Measurements from ENCODE around the gene GABRR3. TPM values are rescaled to one million over a fixed set of nuclear protein-coding genes. Genes with fewer than 3 reads are reported as not detected.

Gene GABRR3
- polyA plus RNA-seq, 1 donor (not counting 4 experiments of a cell fraction or from before 2014, with no cell fraction given), result not detected

DNA sequence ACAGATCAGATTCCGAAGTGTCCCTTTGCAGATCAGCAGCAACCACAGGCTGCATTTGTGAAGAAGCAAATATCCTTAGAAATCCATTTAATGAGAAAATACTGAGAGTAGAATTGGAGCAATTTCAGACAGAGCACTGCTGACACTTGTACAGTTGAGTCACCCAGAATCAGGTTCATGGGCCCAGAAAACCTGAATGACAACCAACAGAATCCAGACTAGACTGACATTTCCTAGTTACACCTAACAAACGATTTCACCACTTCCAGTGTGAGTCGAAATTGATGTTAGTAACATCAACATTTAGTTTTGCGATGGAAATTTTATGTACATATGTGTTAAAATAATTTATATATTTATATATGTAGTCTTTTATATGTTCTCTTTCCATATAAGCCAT, 16.8 kb downstream of the GABRR3 start:
- Histone ChIP-seq H2AFZ (ENCODE audit: control insufficient read depth, low read length) (no peak overlapping the region), H3K36me3 (ENCODE audit: control insufficient read depth in 2 of 2, extremely low read depth in 1 of 2, insufficient read depth in 2 of 2, low read length in 2 of 2) (no peaks in the 10 kb centered on the region), H3K9me1 (ENCODE audit: control insufficient read depth, extremely low read depth, insufficient read depth, low read length) (no peaks in the 10 kb centered on the region), H3K27ac (ENCODE audit: control insufficient read depth, insufficient read depth, low read length) (no peak overlapping the region), H3K9ac (ENCODE audit: control insufficient read depth, extremely low read depth, insufficient read depth, low read length) (no peak overlapping the region), H4K20me1 (ENCODE audit: control insufficient read depth, extremely low read depth, insufficient read depth, low read length) (no peaks in the 10 kb centered on the region), H3K4me1 (ENCODE audit: control insufficient read depth, extremely low read depth, insufficient read depth, low read length) (peaks cover 9% of the 10 kb centered on the region), H3K27me3 (ENCODE audit: control insufficient read depth, extremely low read depth, insufficient read depth, low read length) (no peaks in the 10 kb centered on the region), H3K79me2 (ENCODE audit: control insufficient read depth, insufficient read depth, low read length) (no peaks in the 10 kb centered on the region), H3K4me2 (ENCODE audit: control insufficient read depth, extremely low read depth, insufficient read depth, low read depth, low read length) (no peak overlapping the region), H3K4me3 (ENCODE audit: control insufficient read depth in 2 of 3, extremely low read depth in 1 of 3, insufficient read depth in 2 of 3, low read depth in 1 of 3, low read length in 3 of 3) (no peak overlapping the region), H3K9me3 (ENCODE audit: control insufficient read depth, low read depth, low read length) (no peaks in the 10 kb centered on the region)
- dilution Hi-C loops (cut with MboI; ENCODE audit: extremely low pct_ligation_motif_present, low sequenced_read_pairs), result no loop called here
- no peak for FAIRE-seq
- TF ChIP-seq, protein P1, sequence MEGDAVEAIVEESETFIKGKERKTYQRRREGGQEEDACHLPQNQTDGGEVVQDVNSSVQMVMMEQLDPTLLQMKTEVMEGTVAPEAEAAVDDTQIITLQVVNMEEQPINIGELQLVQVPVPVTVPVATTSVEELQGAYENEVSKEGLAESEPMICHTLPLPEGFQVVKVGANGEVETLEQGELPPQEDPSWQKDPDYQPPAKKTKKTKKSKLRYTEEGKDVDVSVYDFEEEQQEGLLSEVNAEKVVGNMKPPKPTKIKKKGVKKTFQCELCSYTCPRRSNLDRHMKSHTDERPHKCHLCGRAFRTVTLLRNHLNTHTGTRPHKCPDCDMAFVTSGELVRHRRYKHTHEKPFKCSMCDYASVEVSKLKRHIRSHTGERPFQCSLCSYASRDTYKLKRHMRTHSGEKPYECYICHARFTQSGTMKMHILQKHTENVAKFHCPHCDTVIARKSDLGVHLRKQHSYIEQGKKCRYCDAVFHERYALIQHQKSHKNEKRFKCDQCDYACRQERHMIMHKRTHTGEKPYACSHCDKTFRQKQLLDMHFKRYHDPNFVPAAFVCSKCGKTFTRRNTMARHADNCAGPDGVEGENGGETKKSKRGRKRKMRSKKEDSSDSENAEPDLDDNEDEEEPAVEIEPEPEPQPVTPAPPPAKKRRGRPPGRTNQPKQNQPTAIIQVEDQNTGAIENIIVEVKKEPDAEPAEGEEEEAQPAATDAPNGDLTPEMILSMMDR (optimal IDR thresholded peaks at IDR 0.05 in 1 of 3, IDR thresholded peaks at IDR 0.05 in 1 of 3, conservative IDR thresholded peaks at IDR 0.05 in 1 of 3; ENCODE audit: extremely low read depth in 1 of 3, insufficient read depth in 2 of 3, low read length in 3 of 3), result no peak
- TF ChIP-seq EZH2 (IDR thresholded peaks at IDR 0.05; ENCODE audit: low read length), result no peak
- DNase-seq (ENCODE audit: low read depth, low spot score), result no peak

DNA sequence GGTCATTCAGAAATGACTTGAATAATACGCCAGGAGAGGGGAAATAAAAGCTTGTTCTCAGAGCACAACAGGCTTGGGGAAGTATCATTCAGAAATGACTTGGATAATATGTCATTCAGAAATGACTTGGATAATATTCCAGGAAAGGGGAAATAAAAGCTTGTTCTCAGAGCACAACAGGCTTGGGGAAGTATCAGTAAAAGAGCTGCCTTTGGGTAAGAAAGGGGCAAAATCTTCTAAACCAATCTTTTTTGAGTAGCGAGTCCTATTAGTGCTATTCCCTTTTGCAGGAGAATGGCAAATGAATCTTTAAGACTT, 20.9 kb downstream of the GABRR3 start:
- Histone ChIP-seq H2AFZ (ENCODE audit: control insufficient read depth, low read length) (peak overlapping the region; percentile 90), H3K9ac (ENCODE audit: control insufficient read depth, extremely low read depth, insufficient read depth, low read length) (no peak overlapping the region), H3K4me1 (ENCODE audit: control insufficient read depth, extremely low read depth, insufficient read depth, low read length) (peaks cover 9% of the 10 kb centered on the region), H3K27me3 (ENCODE audit: control insufficient read depth, extremely low read depth, insufficient read depth, low read length) (no peaks in the 10 kb centered on the region), H3K4me2 (ENCODE audit: control insufficient read depth, extremely low read depth, insufficient read depth, low read depth, low read length) (peak overlapping the region; percentile 61), H3K4me3 (ENCODE audit: control insufficient read depth in 2 of 3, extremely low read depth in 1 of 3, insufficient read depth in 2 of 3, low read depth in 1 of 3, low read length in 3 of 3) (peak overlapping the region in 1 of 3 experiments; percentile 0), H3K9me1 (ENCODE audit: control insufficient read depth, extremely low read depth, insufficient read depth, low read length) (no peaks in the 10 kb centered on the region), H3K9me3 (ENCODE audit: control insufficient read depth, low read depth, low read length) (no peaks in the 10 kb centered on the region), H3K79me2 (ENCODE audit: control insufficient read depth, insufficient read depth, low read length) (no peaks in the 10 kb centered on the region), H3K36me3 (ENCODE audit: control insufficient read depth in 2 of 2, extremely low read depth in 1 of 2, insufficient read depth in 2 of 2, low read length in 2 of 2) (no peaks in the 10 kb centered on the region), H4K20me1 (ENCODE audit: control insufficient read depth, extremely low read depth, insufficient read depth, low read length) (no peaks in the 10 kb centered on the region), H3K27ac (ENCODE audit: control insufficient read depth, insufficient read depth, low read length) (no peak overlapping the region)
- no peak for TF ChIP-seq EZH2 (IDR thresholded peaks at IDR 0.05; ENCODE audit: low read length)
- TF ChIP-seq, protein P1 (optimal IDR thresholded peaks at IDR 0.05 in 1 of 3, IDR thresholded peaks at IDR 0.05 in 1 of 3, conservative IDR thresholded peaks at IDR 0.05 in 1 of 3; ENCODE audit: extremely low read depth in 1 of 3, insufficient read depth in 2 of 3, low read length in 3 of 3), result no peak
- dilution Hi-C loops (cut with MboI; ENCODE audit: extremely low pct_ligation_motif_present, low sequenced_read_pairs), result no loop called here
- DNase-seq (ENCODE audit: low read depth, low spot score) (no peak), FAIRE-seq (no peak)
